Mesenchymal stem cell (in vitro differentiated cells and primary cell): ENCODE results near the gene CNBP.
"Not testable (repeated sequence)": the region's sequence is repeated elsewhere in the genome, so short reads cannot be mapped to it uniquely, and the experiment has no call there.

Experiments used
- DNase-seq: peaks from one replicate; pipeline ENCODE4 v3.0.0-alpha.2; 2013
- H2AFZ ChIP-seq: one replicate; pipeline ENCODE4 v1.6.1; 2013; ENCODE audit warnings: low read depth, mild to moderate bottlenecking, control low read depth, inconsistent platforms, low read length, moderate library complexity
- H2AK5ac ChIP-seq: 2 replicates; pipeline ENCODE4 v1.6.1; 2013; ENCODE audit warnings: low read length, moderate library complexity, mild to moderate bottlenecking, inconsistent platforms; ENCODE audit not compliant: severe bottlenecking
- H2BK120ac ChIP-seq: one replicate; pipeline ENCODE4 v1.6.1; 2013; ENCODE audit warnings: low read depth, mild to moderate bottlenecking, inconsistent platforms, low read length, moderate library complexity
- H2BK12ac ChIP-seq, 2 experiments: one replicate each; pipeline ENCODE4 v1.6.1; 2013; ENCODE audit warnings: inconsistent platforms in 2 of 2, low read length in 2 of 2, mild to moderate bottlenecking in 2 of 2, moderate library complexity in 2 of 2, control low read depth in 1 of 2
- H2BK15ac ChIP-seq: one replicate; pipeline ENCODE4 v1.6.1; 2013; ENCODE audit warnings: mild to moderate bottlenecking, low read depth, inconsistent platforms; ENCODE audit not compliant: poor library complexity, severe bottlenecking
- H2BK5ac ChIP-seq: 2 replicates; pipeline ENCODE4 v1.6.1; 2013; ENCODE audit warnings: low read depth, mild to moderate bottlenecking, low read length, control low read depth, inconsistent platforms; ENCODE audit not compliant: poor library complexity, severe bottlenecking
- H3K14ac ChIP-seq, 2 experiments: one replicate each; pipeline ENCODE4 v1.6.1; 2013; ENCODE audit warnings: inconsistent platforms in 2 of 2, low read length in 2 of 2, control low read depth in 1 of 2, mild to moderate bottlenecking in 1 of 2, moderate library complexity in 1 of 2
- H3K18ac ChIP-seq, 2 experiments: one replicate each; pipeline ENCODE4 v1.6.1; 2013; ENCODE audit warnings: inconsistent platforms in 2 of 2, low read length in 2 of 2, control low read depth in 1 of 2, low read depth in 1 of 2, mild to moderate bottlenecking in 1 of 2
- H3K23ac ChIP-seq, 2 experiments: one replicate each; pipeline ENCODE4 v1.6.1; 2013; ENCODE audit warnings: inconsistent platforms in 2 of 2, low read length in 2 of 2, mild to moderate bottlenecking in 2 of 2, moderate library complexity in 2 of 2, control low read depth in 1 of 2
- H3K27ac ChIP-seq: 2 replicates; pipeline ENCODE4 v1.5.1; 2013; ENCODE audit warnings: mild to moderate bottlenecking, moderate library complexity, low read length, control low read depth, inconsistent platforms; ENCODE audit not compliant: poor library complexity, severe bottlenecking
- H3K27me3 ChIP-seq, 2 experiments: 2 replicates each; pipeline versions ENCODE4 v1.6.1 to v1.7.0; 2013; ENCODE audit warnings: low read length in 2 of 2, mild to moderate bottlenecking in 2 of 2, moderate library complexity in 2 of 2, control low read depth in 1 of 2, inconsistent platforms in 1 of 2; ENCODE audit not compliant: control insufficient read depth in 1 of 2, insufficient read depth in 1 of 2
- H3K36me3 ChIP-seq, 2 experiments: 2 replicates each; pipeline versions ENCODE4 v1.6.1 to v1.7.0; 2013; ENCODE audit warnings: low read length in 2 of 2, control low read depth in 1 of 2, inconsistent platforms in 1 of 2, low read depth in 1 of 2, mild to moderate bottlenecking in 1 of 2; ENCODE audit not compliant: insufficient read depth in 2 of 2, control insufficient read depth in 1 of 2
- H3K4ac ChIP-seq, 2 experiments: one replicate each; pipeline ENCODE4 v1.6.1; 2013; ENCODE audit warnings: inconsistent platforms in 2 of 2, low read length in 2 of 2, mild to moderate bottlenecking in 2 of 2, moderate library complexity in 2 of 2, control low read depth in 1 of 2, low read depth in 1 of 2
- H3K4me1 ChIP-seq: 2 replicates; pipeline ENCODE4 v1.6.1; 2013; ENCODE audit warnings: low read depth, low read length, control low read depth; ENCODE audit not compliant: control insufficient read depth, insufficient read depth
- H3K4me2 ChIP-seq: 2 replicates; pipeline ENCODE4 v1.6.1; 2013; ENCODE audit warnings: low read length, mild to moderate bottlenecking, inconsistent platforms; ENCODE audit not compliant: poor library complexity, severe bottlenecking
- H3K4me3 ChIP-seq, 2 experiments: 2 replicates each; pipeline versions ENCODE4 v1.5.1 to v1.7.0; 2013; ENCODE audit warnings: low read length in 2 of 2, mild to moderate bottlenecking in 2 of 2, control low read depth in 1 of 2, low read depth in 1 of 2; ENCODE audit not compliant: insufficient read depth in 1 of 2
- H3K79me1 ChIP-seq: replicated peaks from 2 replicates; pipeline ENCODE4 v1.6.1; 2013; ENCODE audit warnings: mild to moderate bottlenecking, control low read depth, low read length, inconsistent platforms; ENCODE audit not compliant: poor library complexity, severe bottlenecking
- H3K9ac ChIP-seq: 2 replicates; pipeline ENCODE4 v1.7.0; 2013; ENCODE audit warnings: mild to moderate bottlenecking, low read length, moderate library complexity
- H3K9me3 ChIP-seq: 2 replicates; pipeline ENCODE4 v1.7.0; 2013; ENCODE audit warnings: mild to moderate bottlenecking, low read length; ENCODE audit not compliant: control insufficient read depth
- H4K8ac ChIP-seq: one replicate; pipeline ENCODE4 v1.6.1; 2013; ENCODE audit warnings: inconsistent platforms, mild to moderate bottlenecking, low read length, moderate library complexity
- H4K91ac ChIP-seq: one replicate; pipeline ENCODE4 v1.6.1; 2013; ENCODE audit warnings: mild to moderate bottlenecking, low read length, inconsistent platforms
- WGBS: methylation state at CpG from one replicate; pipeline ENCODE4 v1.1.7; 2013; ENCODE audit warnings: mixed read lengths; 5-methylcytosine and 5-hydroxymethylcytosine counted together

CNBP gene

GRCh38 chr3:129173725-129174124, 10.0 kb downstream of the CNBP start:
- H2BK120ac ChIP-seq: no peak overlapping the region
- 96% methylated on average over 2 of the region's 4 CpGs for WGBS
- no peak overlapping the region for H2BK5ac ChIP-seq

DNA sequence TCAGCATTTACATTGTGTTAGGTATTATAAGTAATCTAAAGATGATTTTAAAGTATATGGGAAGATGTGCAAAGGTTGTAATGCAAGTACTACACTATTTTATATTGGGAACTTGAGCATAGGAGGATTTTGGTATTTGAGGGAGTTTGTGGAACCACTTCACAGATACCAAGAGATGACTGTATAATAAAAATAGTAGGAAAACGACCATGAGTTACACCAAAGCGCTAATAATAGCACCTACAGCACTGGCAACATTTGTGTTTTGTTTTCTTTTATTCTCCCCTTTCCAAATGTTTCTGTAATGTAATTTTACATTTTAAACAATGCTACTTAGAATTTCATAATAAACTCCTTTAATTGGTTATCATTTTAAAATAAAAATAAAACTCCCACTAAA, 10.5 kb downstream of the CNBP start:
- WGBS: no CpG with 5 or more reads among the region's 2 CpGs
- H4K91ac ChIP-seq: no peak overlapping the region
- no peak for DNase-seq

More at GRCh38 chr3:129173725-129174124, 10.0 kb downstream of the CNBP start:
- Histone ChIP-seq H3K27me3 (no peaks in the 10 kb centered on the region), H2AFZ (no peak overlapping the region), H2BK15ac (no peak overlapping the region), H4K91ac (no peak overlapping the region), H4K8ac (no peak overlapping the region), H3K9me3 (no peaks in the 10 kb centered on the region), H3K27ac (no peak overlapping the region), H3K23ac (no peak overlapping the region), H3K4me1 (peaks cover 4% of the 10 kb centered on the region), H3K14ac (no peak overlapping the region), H2AK5ac (no peak overlapping the region), H3K18ac (no peak overlapping the region), H3K4me2 (no peak overlapping the region), H3K4me3 (no peak overlapping the region), H2BK12ac (no peak overlapping the region), H3K79me1 (peaks cover 7% of the 10 kb centered on the region), H3K36me3 (peaks cover 26 to 69% of the 10 kb centered on the region in 2 experiments), H3K9ac (peak overlapping the region; percentile 60), H3K4ac (no peak overlapping the region)
- DNase-seq: no peak

DNA sequence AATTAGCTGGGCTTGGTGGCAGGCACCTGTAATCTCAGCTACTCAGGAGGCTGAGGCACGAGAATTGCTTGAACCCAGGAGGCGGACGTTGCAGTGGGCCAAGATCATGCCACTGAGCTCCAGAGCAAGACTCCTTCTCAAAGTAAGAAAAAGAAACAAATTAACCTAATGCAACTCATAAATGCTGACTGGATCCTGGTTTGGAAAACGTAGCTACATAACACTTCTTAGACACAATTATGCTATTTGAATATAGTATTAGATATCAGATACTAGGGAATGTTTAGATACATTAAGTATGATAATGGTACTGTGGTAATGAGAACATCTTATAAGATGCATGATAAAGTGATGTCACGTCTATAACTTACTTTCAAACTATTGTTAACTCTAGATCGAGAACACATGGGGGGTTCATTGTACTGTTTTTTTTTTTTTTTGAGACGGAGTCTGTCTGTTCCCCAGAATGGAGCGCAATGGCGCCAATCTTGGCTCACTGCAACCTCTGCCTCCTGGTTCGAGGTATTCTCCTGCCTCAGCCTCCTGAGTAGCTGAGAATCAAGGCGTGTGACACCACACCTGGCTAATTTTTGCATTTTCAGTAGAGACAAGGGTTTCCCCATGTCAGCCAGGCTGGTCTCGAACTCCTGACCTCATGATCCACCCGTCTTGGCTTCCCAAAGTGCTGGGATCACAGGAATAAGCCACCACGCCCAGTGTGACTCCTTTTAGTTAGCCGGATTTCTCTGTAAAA, 16.9 kb downstream of the CNBP start:
- H3K27me3 ChIP-seq: no peaks in the 10 kb centered on the region
- no peak overlapping the region for H3K18ac ChIP-seq
- peaks cover 21% of the 10 kb centered on the region for H3K79me1 ChIP-seq
- H3K4me2 ChIP-seq: no peak overlapping the region
- peaks cover 30 to 66% of the 10 kb centered on the region in 2 experiments for H3K36me3 ChIP-seq
- no peak overlapping the region for H2AFZ ChIP-seq
- H3K14ac ChIP-seq: no peak overlapping the region
- DNase-seq: no peak
- H4K8ac ChIP-seq: no peak overlapping the region
- no peaks in the 10 kb centered on the region for H3K9me3 ChIP-seq
- H3K9ac ChIP-seq: no peak overlapping the region
- no peak overlapping the region for H3K27ac ChIP-seq
- WGBS: 97% methylated on average over 12 of the region's 15 CpGs
- no peak overlapping the region for H2AK5ac ChIP-seq
- H2BK120ac ChIP-seq: no peak overlapping the region
- no peak overlapping the region for H2BK15ac ChIP-seq
- no peak overlapping the region for H3K23ac ChIP-seq
- H3K4me3 ChIP-seq: no peak overlapping the region
- peaks cover 6% of the 10 kb centered on the region for H3K4me1 ChIP-seq
- no peak overlapping the region for H4K91ac ChIP-seq
- H3K4ac ChIP-seq: no peak overlapping the region
- no peak overlapping the region for H2BK12ac ChIP-seq
- H2BK5ac ChIP-seq: no peak overlapping the region

More for the DNA sequence above, 10.5 kb downstream of the CNBP start:
- no peak overlapping the region for H3K14ac ChIP-seq
- H3K4me3 ChIP-seq: no peak overlapping the region
- no peak overlapping the region for H2BK12ac ChIP-seq
- peaks cover 23 to 65% of the 10 kb centered on the region in 2 experiments for H3K36me3 ChIP-seq
- no peak overlapping the region for H2AK5ac ChIP-seq
- no peaks in the 10 kb centered on the region for H3K27me3 ChIP-seq
- H4K8ac ChIP-seq: no peak overlapping the region
- H3K4me2 ChIP-seq: no peak overlapping the region
- H3K18ac ChIP-seq: no peak overlapping the region
- no peaks in the 10 kb centered on the region for H3K9me3 ChIP-seq
- no peak overlapping the region for H2BK15ac ChIP-seq
- H3K23ac ChIP-seq: no peak overlapping the region
- H3K9ac ChIP-seq: peak overlapping the region; percentile 60
- H2AFZ ChIP-seq: no peak overlapping the region
- H3K4me1 ChIP-seq: peaks cover 4% of the 10 kb centered on the region
- peaks cover 9% of the 10 kb centered on the region for H3K79me1 ChIP-seq
- H3K4ac ChIP-seq: no peak overlapping the region
- no peak overlapping the region for H2BK5ac ChIP-seq
- H3K27ac ChIP-seq: no peak overlapping the region
- no peak overlapping the region for H2BK120ac ChIP-seq

DNA sequence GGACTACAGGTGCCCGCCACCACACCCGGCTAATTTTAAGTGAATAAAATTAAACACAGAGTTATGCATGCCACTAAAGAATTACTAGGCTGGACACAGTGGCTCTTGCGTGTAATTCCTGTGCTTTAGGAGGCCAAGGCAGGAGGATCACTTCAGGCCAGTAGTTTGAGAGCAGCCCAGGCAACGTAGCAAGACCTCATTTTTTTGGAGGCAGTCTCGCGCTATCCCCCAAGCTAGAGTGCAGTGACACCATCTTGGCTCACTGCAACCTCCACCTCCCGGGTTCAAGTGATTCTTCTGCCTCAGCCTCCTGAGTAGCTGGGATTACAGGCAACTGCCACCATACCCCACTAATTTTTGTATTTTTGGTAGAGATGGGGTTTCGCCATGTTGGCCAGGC, 18.1 kb downstream of the CNBP start:
- H4K91ac ChIP-seq, H2AFZ ChIP-seq, H3K4me1 ChIP-seq, H2BK15ac ChIP-seq, H2AK5ac ChIP-seq, H3K4me3 ChIP-seq, H3K18ac ChIP-seq, H2BK120ac ChIP-seq, H3K4ac ChIP-seq, H2BK5ac ChIP-seq, DNase-seq, H4K8ac ChIP-seq, H3K14ac ChIP-seq, H2BK12ac ChIP-seq, H3K27me3 ChIP-seq, H3K9ac ChIP-seq, H3K4me2 ChIP-seq, H3K23ac ChIP-seq, H3K27ac ChIP-seq, H3K9me3 ChIP-seq: not testable (repeated sequence)
- 100% methylated on average over 3 of the region's 8 CpGs for WGBS
- H3K36me3 ChIP-seq: peaks cover 25 to 55% of the 10 kb centered on the region in 2 experiments
- H3K79me1 ChIP-seq: peaks cover 18% of the 10 kb centered on the region
